Measurements from ENCODE around the gene SIGLEC11. TPM values are rescaled to one million over a fixed set of nuclear protein-coding genes. Genes with fewer than 3 reads are reported as not detected.
"Not testable (repeated sequence)": the region's sequence is repeated elsewhere in the genome, so short reads cannot be mapped to it uniquely, and the experiment has no call there.

The SIGLEC11 gene
- total RNA-seq, 1 experiment from 2014 or later, result not detected

GRCh38 chr19:49968279-49968922 is 7.4 kb upstream of the SIGLEC11 start:
- Histone ChIP-seq H3K79me2 (ENCODE audit: low read length) (no peaks in the 10 kb centered on the region), H3K9me3 (ENCODE audit: low read length) (no peaks in the 10 kb centered on the region), H3K27me3 (ENCODE audit: low read length) (no peaks in the 10 kb centered on the region), H3K4me2 (ENCODE audit: low read length) (no peak overlapping the region), H3F3A (ENCODE audit: low read length, unreplicated experiment) (no peaks in the 10 kb centered on the region), H3K9ac (ENCODE audit: low read length) (no peak overlapping the region), H3K4me3 (ENCODE audit: low read length) (no peak overlapping the region), H2AFZ (ENCODE audit: low read length) (no peak overlapping the region), H3K4me1 (ENCODE audit: insufficient read depth, low read length) (no peaks in the 10 kb centered on the region), H3K36me3 (ENCODE audit: low read depth, low read length) (no peaks in the 10 kb centered on the region), H3K27ac (ENCODE audit: low read length) (no peak overlapping the region), H4K20me1 (ENCODE audit: low read length) (no peaks in the 10 kb centered on the region), H3K9me2 (replicated peaks; ENCODE audit: low read length) (no peaks in the 10 kb centered on the region)
- BruUV-seq (replicated peaks), result no TSS peak
- intact Hi-C loops (cut with micrococcal nuclease), result no loop called here
- TF ChIP-seq EZH2 (IDR thresholded peaks at IDR 0.05; ENCODE audit: low read length, unreplicated experiment), result no peak
- no peak for TF ChIP-seq CTCF (conservative IDR thresholded peaks at IDR 0.05; ENCODE audit: low read depth, low read length)
- no peak for TF ChIP-seq EZH2phosphoT487 (IDR thresholded peaks at IDR 0.05; ENCODE audit: borderline replicate concordance, low read length)
- ATAC-seq, result no peak
- ChIA-PET CTCF (no interaction called here), POLR2A (ENCODE audit: unreplicated experiment) (interaction anchor here (0.6 kb wide), 1 partner anchor 25 kb away, joined by 4 read pairs; no protein-coding TSS in a partner anchor)
- no peak for DNase-seq

- H3K4me3 ChIP-seq (ENCODE audit: low read length); intact Hi-C loops (cut with micrococcal nuclease); H3K4me1 ChIP-seq (ENCODE audit: insufficient read depth, low read length); DNase-seq; H4K20me1 ChIP-seq (ENCODE audit: low read length); H2AFZ ChIP-seq (ENCODE audit: low read length); POLR2A ChIA-PET (ENCODE audit: unreplicated experiment); H3K27ac ChIP-seq (ENCODE audit: low read length); ATAC-seq; H3K4me2 ChIP-seq (ENCODE audit: low read length); H3K27me3 ChIP-seq (ENCODE audit: low read length); H3K79me2 ChIP-seq (ENCODE audit: low read length); H3K9me3 ChIP-seq (ENCODE audit: low read length); CTCF ChIA-PET; H3K9ac ChIP-seq (ENCODE audit: low read length); H3K36me3 ChIP-seq (ENCODE audit: low read depth, low read length); H3F3A ChIP-seq (ENCODE audit: low read length, unreplicated experiment); BruUV-seq (replicated peaks); H3K9me2 ChIP-seq (replicated peaks; ENCODE audit: low read length): not testable (repeated sequence)
These were observed 1.1 kb downstream of the SIGLEC11 start for GRCh38 chr19:49959892-49960291.

GRCh38 chr19:49958596-49958995 is 2.4 kb downstream of the SIGLEC11 start:
- H3K9ac ChIP-seq (ENCODE audit: low read length); DNase-seq; H2AFZ ChIP-seq (ENCODE audit: low read length); H3K36me3 ChIP-seq (ENCODE audit: low read depth, low read length); H3K4me2 ChIP-seq (ENCODE audit: low read length); intact Hi-C loops (cut with micrococcal nuclease); H3K4me1 ChIP-seq (ENCODE audit: insufficient read depth, low read length); ATAC-seq; H3K4me3 ChIP-seq (ENCODE audit: low read length); BruUV-seq (replicated peaks); H3K27ac ChIP-seq (ENCODE audit: low read length); H4K20me1 ChIP-seq (ENCODE audit: low read length); CTCF ChIA-PET; POLR2A ChIA-PET (ENCODE audit: unreplicated experiment); H3K79me2 ChIP-seq (ENCODE audit: low read length); H3F3A ChIP-seq (ENCODE audit: low read length, unreplicated experiment); H3K9me2 ChIP-seq (replicated peaks; ENCODE audit: low read length); H3K9me3 ChIP-seq (ENCODE audit: low read length): not testable (repeated sequence)
- peaks cover 11% of the 10 kb centered on the region; the same call in 1 of the 2 replicates for H3K27me3 ChIP-seq (ENCODE audit: low read length)

- BruUV-seq (replicated peaks); DNase-seq; H3K9me3 ChIP-seq (ENCODE audit: low read length); H3K4me2 ChIP-seq (ENCODE audit: low read length); H3K36me3 ChIP-seq (ENCODE audit: low read depth, low read length); H3K9ac ChIP-seq (ENCODE audit: low read length); intact Hi-C loops (cut with micrococcal nuclease); H3K9me2 ChIP-seq (replicated peaks; ENCODE audit: low read length); POLR2A ChIA-PET (ENCODE audit: unreplicated experiment); H3K27ac ChIP-seq (ENCODE audit: low read length); H2AFZ ChIP-seq (ENCODE audit: low read length); H3K79me2 ChIP-seq (ENCODE audit: low read length); ATAC-seq; CTCF ChIA-PET; H3K4me1 ChIP-seq (ENCODE audit: insufficient read depth, low read length); H3K4me3 ChIP-seq (ENCODE audit: low read length); H4K20me1 ChIP-seq (ENCODE audit: low read length); H3F3A ChIP-seq (ENCODE audit: low read length, unreplicated experiment): not testable (repeated sequence)
- peaks cover 16% of the 10 kb centered on the region; the same call in 1 of the 2 replicates for H3K27me3 ChIP-seq (ENCODE audit: low read length)
These were observed 2.8 kb downstream of the SIGLEC11 start for GRCh38 chr19:49958144-49958543.

Data from PC-3 (cell line).